Measurements from ENCODE around the gene SORCS1.

SORCS1 gene

GRCh38 chr10:106593876-106594275 is 570.6 kb downstream of the SORCS1 start:
- no peak for DNase-seq (ENCODE audit: low read depth in 2 of 2)

- no peak for DNase-seq (ENCODE audit: low read depth in 2 of 2)
Measured at GRCh38 chr10:106592396-106592795, 572.1 kb downstream of the SORCS1 start.

GRCh38 chr10:106582291-106582690 is 582.2 kb downstream of the SORCS1 start:
- DNase-seq (ENCODE audit: low read depth in 2 of 2) = no peak

- DNase-seq (ENCODE audit: low read depth in 2 of 2) = no peak
Measured at GRCh38 chr10:106577756-106578155, 586.8 kb downstream of the SORCS1 start.

GRCh38 chr10:106577266-106577665 is 587.2 kb downstream of the SORCS1 start:
- DNase-seq (ENCODE audit: low read depth in 2 of 2) = no peak

- DNase-seq (ENCODE audit: low read depth in 2 of 2) = no peak
Measured at GRCh38 chr10:106576534-106576933, 588.0 kb downstream of the SORCS1 start.

- no peak for DNase-seq (ENCODE audit: low read depth in 2 of 2)
Measured at GRCh38 chr10:106573106-106573505, 591.4 kb downstream of the SORCS1 start.

GRCh38 chr10:106571192-106571946 is 593.1 kb downstream of the SORCS1 start:
- no peak for DNase-seq (ENCODE audit: low read depth in 2 of 2)

GRCh38 chr10:106570268-106570667 is 594.2 kb downstream of the SORCS1 start:
- no peak for DNase-seq (ENCODE audit: low read depth in 2 of 2)

- DNase-seq (ENCODE audit: low read depth in 2 of 2) = no peak
Measured at GRCh38 chr10:106567629-106568028, 596.9 kb downstream of the SORCS1 start.

- DNase-seq (ENCODE audit: low read depth in 2 of 2) = no peak
Measured at GRCh38 chr10:106566873-106567272, 597.6 kb downstream of the SORCS1 start.

- no peak for DNase-seq (ENCODE audit: low read depth in 2 of 2)
Measured at GRCh38 chr10:106565546-106565945, 599.0 kb downstream of the SORCS1 start.

GRCh38 chr10:106563384-106563783 is 601.1 kb downstream of the SORCS1 start:
- no peak for DNase-seq (ENCODE audit: low read depth in 2 of 2)

GRCh38 chr10:106560925-106561640 is 603.4 kb downstream of the SORCS1 start:
- no peak for DNase-seq (ENCODE audit: low read depth in 2 of 2)

- DNase-seq (ENCODE audit: low read depth in 2 of 2) = no peak
Measured at GRCh38 chr10:106559442-106559841, 605.1 kb downstream of the SORCS1 start.

GRCh38 chr10:106557951-106558733 is 606.4 kb downstream of the SORCS1 start:
- no peak for DNase-seq (ENCODE audit: low read depth in 2 of 2)

- DNase-seq (ENCODE audit: low read depth in 2 of 2) = no peak
Measured at GRCh38 chr10:106557053-106557452, 607.5 kb downstream of the SORCS1 start.

- no peak for DNase-seq (ENCODE audit: low read depth in 2 of 2)
Measured at GRCh38 chr10:106555599-106555998, 608.9 kb downstream of the SORCS1 start.

- no peak for DNase-seq (ENCODE audit: low read depth in 2 of 2)
Measured at GRCh38 chr10:106551501-106552062, 612.9 kb downstream of the SORCS1 start.

- DNase-seq (ENCODE audit: low read depth in 2 of 2) = no peak
Measured at GRCh38 chr10:106548832-106549231, 615.7 kb downstream of the SORCS1 start.

- no peak for DNase-seq (ENCODE audit: low read depth in 2 of 2)
Measured at GRCh38 chr10:106547047-106547635, 617.4 kb downstream of the SORCS1 start.

- no peak for DNase-seq (ENCODE audit: low read depth in 2 of 2)
Measured at GRCh38 chr10:106542461-106542860, 622.0 kb downstream of the SORCS1 start.

Data from stimulated activated CD4-positive, alpha-beta T cell treated with anti-CD3 and anti-CD28 coated beads, Interleukin-4, amount 100 ng/mL, for 48 hours (primary cell).